ENCODE measurements around the gene MICU1. TPM values are rescaled to one million over a fixed set of nuclear protein-coding genes. Genes with fewer than 3 reads are reported as not detected.
A peak's percentile ranks its signal among the peaks of the same experiment; 100 is the strongest.

The MICU1 gene
- total RNA-seq, 1 donor from 2014 or later = 28.7 TPM

DNA sequence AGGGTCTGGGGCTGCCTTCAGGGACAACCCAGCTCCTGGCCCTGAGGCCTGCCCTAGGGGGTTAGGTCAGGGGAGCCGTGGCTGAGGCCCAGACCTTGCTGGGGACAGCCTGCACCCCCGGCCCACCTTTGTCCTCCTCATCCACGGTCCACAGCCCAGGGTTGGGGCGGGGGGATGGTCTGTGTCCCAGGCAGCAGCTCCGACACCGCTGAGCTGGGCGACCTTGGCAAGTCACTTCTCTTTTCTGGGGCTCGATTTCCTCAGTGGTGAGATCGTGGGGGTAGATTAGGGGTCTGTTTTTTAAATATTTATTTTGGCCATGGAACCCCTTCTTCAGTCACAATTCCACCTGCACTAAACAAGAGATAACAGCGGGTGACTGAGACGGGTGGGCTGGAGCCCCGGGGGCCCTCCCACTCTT is 302.1 kb downstream of the MICU1 start:
- Mint-ChIP-seq H3K9me3 (ENCODE audit: unreplicated experiment) (no peaks in the 10 kb centered on the region), H3K27ac (ENCODE audit: unreplicated experiment) (no peak overlapping the region), H3K36me3 (ENCODE audit: low read depth, unreplicated experiment) (no peaks in the 10 kb centered on the region), H3K4me1 (ENCODE audit: low read depth, unreplicated experiment) (peaks cover 23% of the 10 kb centered on the region), H3K4me3 (ENCODE audit: unreplicated experiment) (no peak overlapping the region), H3K27me3 (ENCODE audit: low read depth, unreplicated experiment) (no peaks in the 10 kb centered on the region)
- DNase-seq (ENCODE audit: low read depth) (no peak), FAIRE-seq (no peak)
- no peak overlapping the region for H3K27ac ChIP-seq (ENCODE audit: low read depth, low read length)
- H3K36me3 ChIP-seq (ENCODE audit: insufficient read depth, low read length) = no peaks in the 10 kb centered on the region
- H3K9ac ChIP-seq (ENCODE audit: low read length) = no peak overlapping the region
- no peaks in the 10 kb centered on the region for H4K20me1 ChIP-seq (ENCODE audit: insufficient read depth, low read length)
- no peaks in the 10 kb centered on the region for H3K27me3 ChIP-seq (ENCODE audit: insufficient read depth, low read length)
- H3K79me2 ChIP-seq (ENCODE audit: insufficient read depth, low read length) = no peaks in the 10 kb centered on the region
- TF ChIP-seq, protein P1, sequence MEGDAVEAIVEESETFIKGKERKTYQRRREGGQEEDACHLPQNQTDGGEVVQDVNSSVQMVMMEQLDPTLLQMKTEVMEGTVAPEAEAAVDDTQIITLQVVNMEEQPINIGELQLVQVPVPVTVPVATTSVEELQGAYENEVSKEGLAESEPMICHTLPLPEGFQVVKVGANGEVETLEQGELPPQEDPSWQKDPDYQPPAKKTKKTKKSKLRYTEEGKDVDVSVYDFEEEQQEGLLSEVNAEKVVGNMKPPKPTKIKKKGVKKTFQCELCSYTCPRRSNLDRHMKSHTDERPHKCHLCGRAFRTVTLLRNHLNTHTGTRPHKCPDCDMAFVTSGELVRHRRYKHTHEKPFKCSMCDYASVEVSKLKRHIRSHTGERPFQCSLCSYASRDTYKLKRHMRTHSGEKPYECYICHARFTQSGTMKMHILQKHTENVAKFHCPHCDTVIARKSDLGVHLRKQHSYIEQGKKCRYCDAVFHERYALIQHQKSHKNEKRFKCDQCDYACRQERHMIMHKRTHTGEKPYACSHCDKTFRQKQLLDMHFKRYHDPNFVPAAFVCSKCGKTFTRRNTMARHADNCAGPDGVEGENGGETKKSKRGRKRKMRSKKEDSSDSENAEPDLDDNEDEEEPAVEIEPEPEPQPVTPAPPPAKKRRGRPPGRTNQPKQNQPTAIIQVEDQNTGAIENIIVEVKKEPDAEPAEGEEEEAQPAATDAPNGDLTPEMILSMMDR (IDR thresholded peaks at IDR 0.05; ENCODE audit: insufficient read depth, low read depth, low read length) = no peak
- no peak for TF ChIP-seq EZH2 (IDR thresholded peaks at IDR 0.05; ENCODE audit: insufficient read depth, low read length)
- no peak overlapping the region for H3K4me2 ChIP-seq (ENCODE audit: low read length)
- H3K4me1 ChIP-seq (ENCODE audit: insufficient read depth, low read length) = peaks cover 45% of the 10 kb centered on the region
- H3K4me3 ChIP-seq (ENCODE audit: insufficient read depth, low read depth, low read length) = no peak overlapping the region
- H2AFZ ChIP-seq (ENCODE audit: low read depth, low read length) = no peak overlapping the region
- H3K9me3 ChIP-seq (ENCODE audit: insufficient read depth, low read depth, low read length) = no peaks in the 10 kb centered on the region

DNA sequence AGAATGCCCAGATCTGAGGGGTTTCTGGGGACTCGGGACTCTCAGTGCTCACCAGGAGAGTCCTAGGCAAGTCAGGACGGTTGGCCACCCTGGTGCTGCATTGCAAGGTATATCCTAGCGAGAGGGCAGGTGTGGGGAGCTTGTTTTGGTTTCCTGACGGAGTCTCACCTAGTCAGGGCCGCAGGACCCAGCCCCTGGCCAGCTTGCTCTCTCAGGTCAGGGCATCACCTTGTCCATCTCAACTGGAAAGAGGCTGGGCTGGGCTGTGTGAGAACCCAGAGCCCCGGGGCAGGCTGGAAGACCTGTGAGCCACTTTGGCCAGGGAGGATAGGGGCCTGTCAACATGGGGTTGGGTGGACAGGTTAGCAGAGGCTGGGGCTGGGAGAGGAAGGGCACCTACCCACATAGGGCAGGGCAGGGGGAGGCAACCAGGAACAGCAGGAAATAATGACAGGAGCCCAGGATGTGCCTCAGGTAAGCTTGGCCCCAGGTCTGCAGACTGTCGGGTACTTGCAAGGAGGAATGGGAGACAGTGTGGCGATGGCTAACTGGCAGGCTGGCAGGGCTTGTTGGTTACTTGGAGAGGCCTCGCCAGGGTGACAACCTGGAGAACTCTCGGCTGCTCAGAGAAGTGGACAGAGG is 302.6 kb downstream of the MICU1 start:
- peaks cover 25% of the 10 kb centered on the region for H3K4me1 Mint-ChIP-seq (ENCODE audit: low read depth, unreplicated experiment)
- H3K27me3 ChIP-seq (ENCODE audit: insufficient read depth, low read length) = no peaks in the 10 kb centered on the region
- no peak overlapping the region for H2AFZ ChIP-seq (ENCODE audit: low read depth, low read length)
- H3K27ac ChIP-seq (ENCODE audit: low read depth, low read length) = no peak overlapping the region
- peaks cover 46% of the 10 kb centered on the region for H3K4me1 ChIP-seq (ENCODE audit: insufficient read depth, low read length)
- H3K9ac ChIP-seq (ENCODE audit: low read length) = no peak overlapping the region
- H3K36me3 Mint-ChIP-seq (ENCODE audit: low read depth, unreplicated experiment) = no peaks in the 10 kb centered on the region
- no peak overlapping the region for H3K4me2 ChIP-seq (ENCODE audit: low read length)
- no peaks in the 10 kb centered on the region for H3K9me3 Mint-ChIP-seq (ENCODE audit: unreplicated experiment)
- H3K4me3 ChIP-seq (ENCODE audit: insufficient read depth, low read depth, low read length) = no peak overlapping the region
- TF ChIP-seq, protein P1 (IDR thresholded peaks at IDR 0.05; ENCODE audit: insufficient read depth, low read depth, low read length) = no peak
- TF ChIP-seq EZH2 (IDR thresholded peaks at IDR 0.05; ENCODE audit: insufficient read depth, low read length) = no peak
- H3K27me3 Mint-ChIP-seq (ENCODE audit: low read depth, unreplicated experiment) = no peaks in the 10 kb centered on the region
- no peaks in the 10 kb centered on the region for H3K9me3 ChIP-seq (ENCODE audit: insufficient read depth, low read depth, low read length)
- H3K4me3 Mint-ChIP-seq (ENCODE audit: unreplicated experiment) = no peak overlapping the region
- H3K79me2 ChIP-seq (ENCODE audit: insufficient read depth, low read length) = no peaks in the 10 kb centered on the region
- peak overlapping the region; percentile 4 for H3K27ac Mint-ChIP-seq (ENCODE audit: unreplicated experiment)
- FAIRE-seq (no peak), DNase-seq (ENCODE audit: low read depth) (no peak)
- no peaks in the 10 kb centered on the region for H4K20me1 ChIP-seq (ENCODE audit: insufficient read depth, low read length)
- H3K36me3 ChIP-seq (ENCODE audit: insufficient read depth, low read length) = no peaks in the 10 kb centered on the region

All from astrocyte (in vitro differentiated cells and primary cell).